Keratinocyte (primary cell): Measurements from ENCODE around the gene KRTAP12-3.

Experiments
- EZH2 ChIP-seq: IDR thresholded peaks from one replicate; pipeline ENCODE4 v1.6.1; 2012; ENCODE audit warnings: inconsistent platforms, mild to moderate bottlenecking, low read length, moderate library complexity
- TF ChIP-seq, protein P1 (sequence below), 3 experiments: IDR thresholded peaks in 1 of 3; conservative IDR thresholded peaks in 1 of 3; optimal IDR thresholded peaks in 1 of 3; 2 replicates in 2 of 3; 3 replicates in 1 of 3; pipeline versions ENCODE3 to v1.5.1; 2011; ENCODE audit warnings: low read length in 3 of 3, mild to moderate bottlenecking in 3 of 3, moderate library complexity in 2 of 3, control low read depth in 1 of 3, inconsistent platforms in 1 of 3; ENCODE audit not compliant: insufficient read depth in 2 of 3; ENCODE audit errors: extremely low read depth in 1 of 3

- TF ChIP-seq EZH2 = no peak
- TF ChIP-seq, protein P1, sequence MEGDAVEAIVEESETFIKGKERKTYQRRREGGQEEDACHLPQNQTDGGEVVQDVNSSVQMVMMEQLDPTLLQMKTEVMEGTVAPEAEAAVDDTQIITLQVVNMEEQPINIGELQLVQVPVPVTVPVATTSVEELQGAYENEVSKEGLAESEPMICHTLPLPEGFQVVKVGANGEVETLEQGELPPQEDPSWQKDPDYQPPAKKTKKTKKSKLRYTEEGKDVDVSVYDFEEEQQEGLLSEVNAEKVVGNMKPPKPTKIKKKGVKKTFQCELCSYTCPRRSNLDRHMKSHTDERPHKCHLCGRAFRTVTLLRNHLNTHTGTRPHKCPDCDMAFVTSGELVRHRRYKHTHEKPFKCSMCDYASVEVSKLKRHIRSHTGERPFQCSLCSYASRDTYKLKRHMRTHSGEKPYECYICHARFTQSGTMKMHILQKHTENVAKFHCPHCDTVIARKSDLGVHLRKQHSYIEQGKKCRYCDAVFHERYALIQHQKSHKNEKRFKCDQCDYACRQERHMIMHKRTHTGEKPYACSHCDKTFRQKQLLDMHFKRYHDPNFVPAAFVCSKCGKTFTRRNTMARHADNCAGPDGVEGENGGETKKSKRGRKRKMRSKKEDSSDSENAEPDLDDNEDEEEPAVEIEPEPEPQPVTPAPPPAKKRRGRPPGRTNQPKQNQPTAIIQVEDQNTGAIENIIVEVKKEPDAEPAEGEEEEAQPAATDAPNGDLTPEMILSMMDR (optimal IDR thresholded peaks at IDR 0.05 in 1 of 3, IDR thresholded peaks at IDR 0.05 in 1 of 3, conservative IDR thresholded peaks at IDR 0.05 in 1 of 3; ENCODE audit: extremely low read depth in 1 of 3, insufficient read depth in 2 of 3, low read length in 3 of 3) = no peak
Measured at GRCh38 chr21:44670642-44671432, 13.1 kb downstream of the KRTAP12-3 start.
